ENCODE measurements around the gene PALD1.

DNA sequence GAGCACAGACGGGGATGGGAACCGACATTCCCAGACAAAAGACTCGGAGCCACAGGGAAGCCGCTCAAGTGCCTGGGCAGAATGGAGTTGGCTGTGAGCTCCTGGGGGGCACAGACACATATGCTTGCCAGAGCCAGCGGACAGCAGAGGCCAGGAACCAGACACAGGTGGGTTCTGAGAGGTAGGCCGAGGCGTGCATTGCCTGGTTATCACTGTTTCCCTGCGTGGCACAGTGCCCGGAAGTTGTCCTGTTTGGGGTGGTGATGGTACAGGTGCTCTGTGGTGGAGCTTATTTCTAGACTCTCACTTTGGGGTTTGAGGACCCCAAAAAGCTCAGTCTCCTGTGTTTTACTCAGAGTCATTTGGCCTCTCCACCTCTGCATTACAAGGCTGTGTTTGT, 2.5 kb downstream of the PALD1 start:
- TF ChIP-seq JUN (IDR thresholded peaks at IDR 0.05; ENCODE audit: borderline replicate concordance, low read depth, low read length), result no peak
- TF ChIP-seq JUN (CRISPR knock-in tag; IDR thresholded peaks at IDR 0.05; ENCODE audit: borderline replicate concordance), result no peak
- no peak for TF ChIP-seq POLR2A (conservative IDR thresholded peaks at IDR 0.05)
